ENCODE measurements around the gene COL18A1.

The COL18A1 gene

DNA sequence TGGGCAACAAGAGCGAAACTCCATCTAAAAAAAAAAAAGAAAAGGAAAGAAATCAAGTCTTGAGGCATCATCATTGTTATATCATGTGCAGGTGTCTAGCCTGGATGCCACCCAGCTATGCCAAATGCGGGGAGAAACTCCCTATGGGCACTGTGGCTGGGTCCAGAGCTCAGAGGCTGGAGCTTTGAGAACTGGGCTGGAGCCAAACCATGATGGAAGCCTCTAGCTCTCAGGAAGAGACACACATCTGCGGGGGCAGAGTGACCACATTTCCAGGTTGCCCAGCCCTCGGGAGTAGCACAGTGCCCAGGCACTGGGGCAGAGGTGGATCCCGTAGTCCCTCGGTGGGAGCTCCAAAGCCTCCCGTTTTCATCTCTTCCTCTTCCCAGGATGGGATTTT lies 58.9 kb downstream of the COL18A1 start:
- H3K4me1 ChIP-seq (ENCODE audit: low read length) = no peaks in the 10 kb centered on the region
- H3K27me3 ChIP-seq (ENCODE audit: low read depth, low read length) = no peaks in the 10 kb centered on the region
- H3K4me2 ChIP-seq (ENCODE audit: low read length) = no peak overlapping the region
- no peak overlapping the region for H2AFZ ChIP-seq (ENCODE audit: low read depth, low read length)
- H3K4me3 ChIP-seq (ENCODE audit: low read length) = no peak overlapping the region
- H3K9me3 ChIP-seq (ENCODE audit: insufficient read depth, low read length) = no peaks in the 10 kb centered on the region
- no peak overlapping the region for H3K9ac ChIP-seq (ENCODE audit: low read length)
- H3K36me3 ChIP-seq (replicated peaks; ENCODE audit: low read depth, low read length) = no peaks in the 10 kb centered on the region
- H3K79me2 ChIP-seq (ENCODE audit: low read length) = no peaks in the 10 kb centered on the region
- no peak overlapping the region for H3K27ac ChIP-seq (ENCODE audit: low read length)
- TF ChIP-seq EZH2phosphoT487 (IDR thresholded peaks at IDR 0.05; ENCODE audit: low read depth) = no peak
- TF ChIP-seq, protein P1, sequence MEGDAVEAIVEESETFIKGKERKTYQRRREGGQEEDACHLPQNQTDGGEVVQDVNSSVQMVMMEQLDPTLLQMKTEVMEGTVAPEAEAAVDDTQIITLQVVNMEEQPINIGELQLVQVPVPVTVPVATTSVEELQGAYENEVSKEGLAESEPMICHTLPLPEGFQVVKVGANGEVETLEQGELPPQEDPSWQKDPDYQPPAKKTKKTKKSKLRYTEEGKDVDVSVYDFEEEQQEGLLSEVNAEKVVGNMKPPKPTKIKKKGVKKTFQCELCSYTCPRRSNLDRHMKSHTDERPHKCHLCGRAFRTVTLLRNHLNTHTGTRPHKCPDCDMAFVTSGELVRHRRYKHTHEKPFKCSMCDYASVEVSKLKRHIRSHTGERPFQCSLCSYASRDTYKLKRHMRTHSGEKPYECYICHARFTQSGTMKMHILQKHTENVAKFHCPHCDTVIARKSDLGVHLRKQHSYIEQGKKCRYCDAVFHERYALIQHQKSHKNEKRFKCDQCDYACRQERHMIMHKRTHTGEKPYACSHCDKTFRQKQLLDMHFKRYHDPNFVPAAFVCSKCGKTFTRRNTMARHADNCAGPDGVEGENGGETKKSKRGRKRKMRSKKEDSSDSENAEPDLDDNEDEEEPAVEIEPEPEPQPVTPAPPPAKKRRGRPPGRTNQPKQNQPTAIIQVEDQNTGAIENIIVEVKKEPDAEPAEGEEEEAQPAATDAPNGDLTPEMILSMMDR (IDR thresholded peaks at IDR 0.05; ENCODE audit: low read depth, low read length) = no peak
- H4K20me1 ChIP-seq (ENCODE audit: insufficient read depth, low read length) = no peaks in the 10 kb centered on the region

DNA sequence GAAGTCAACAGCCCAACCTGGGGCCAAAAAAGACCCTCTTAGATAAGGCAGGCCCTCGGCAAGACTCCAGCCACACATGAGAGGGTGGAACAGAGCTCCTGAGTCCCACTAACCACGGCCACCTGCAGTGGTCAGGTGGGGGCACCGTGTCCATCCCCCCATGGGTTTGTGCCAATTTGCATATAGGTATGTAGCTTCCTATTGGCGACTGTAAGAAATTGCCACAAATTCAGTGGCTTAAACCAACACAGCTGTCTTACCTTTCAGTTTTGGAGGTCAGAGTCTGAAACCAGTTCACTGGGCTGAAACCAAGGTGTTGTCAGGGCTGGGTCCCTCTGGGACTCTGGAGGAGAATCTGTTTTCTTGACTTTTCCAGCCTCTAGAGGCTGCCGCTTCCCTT lies 59.3 kb downstream of the COL18A1 start:
- TF ChIP-seq, protein P1 (IDR thresholded peaks at IDR 0.05; ENCODE audit: low read depth, low read length) = no peak
- TF ChIP-seq EZH2phosphoT487 (IDR thresholded peaks at IDR 0.05; ENCODE audit: low read depth) = no peak
- no peaks in the 10 kb centered on the region for H3K27me3 ChIP-seq (ENCODE audit: low read depth, low read length)
- no peak overlapping the region for H3K9ac ChIP-seq (ENCODE audit: low read length)
- H3K4me1 ChIP-seq (ENCODE audit: low read length) = no peaks in the 10 kb centered on the region
- no peak overlapping the region for H2AFZ ChIP-seq (ENCODE audit: low read depth, low read length)
- no peaks in the 10 kb centered on the region for H3K9me3 ChIP-seq (ENCODE audit: insufficient read depth, low read length)
- H3K79me2 ChIP-seq (ENCODE audit: low read length) = no peaks in the 10 kb centered on the region
- H3K4me2 ChIP-seq (ENCODE audit: low read length) = no peak overlapping the region
- no peak overlapping the region for H3K4me3 ChIP-seq (ENCODE audit: low read length)
- H4K20me1 ChIP-seq (ENCODE audit: insufficient read depth, low read length) = no peaks in the 10 kb centered on the region
- no peaks in the 10 kb centered on the region for H3K36me3 ChIP-seq (replicated peaks; ENCODE audit: low read depth, low read length)
- no peak overlapping the region for H3K27ac ChIP-seq (ENCODE audit: low read length)

DNA sequence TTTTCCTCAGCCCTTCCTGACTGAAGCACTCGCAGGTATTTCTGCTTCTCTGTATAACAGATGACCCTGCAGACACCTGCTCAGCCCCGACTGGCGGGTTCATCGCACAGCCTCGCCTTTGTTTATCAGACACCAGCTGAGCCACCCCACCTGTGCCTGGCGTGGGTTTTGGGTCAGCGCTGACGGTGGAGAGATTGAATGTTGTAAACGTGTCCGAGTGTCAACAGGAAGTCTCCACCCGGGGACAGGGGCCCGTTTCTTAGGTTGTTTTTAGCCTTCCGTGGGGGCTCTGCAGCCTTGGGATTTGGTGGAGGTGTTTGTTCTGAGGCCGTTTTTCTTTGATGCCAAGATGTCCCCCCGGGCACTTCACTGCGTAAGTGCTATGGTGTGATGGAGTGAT lies 60.1 kb downstream of the COL18A1 start:
- H3K4me1 ChIP-seq (ENCODE audit: low read length) = no peaks in the 10 kb centered on the region
- H3K27ac ChIP-seq (ENCODE audit: low read length) = no peak overlapping the region
- no peaks in the 10 kb centered on the region for H3K79me2 ChIP-seq (ENCODE audit: low read length)
- TF ChIP-seq, protein P1 (IDR thresholded peaks at IDR 0.05; ENCODE audit: low read depth, low read length) = no peak
- TF ChIP-seq EZH2phosphoT487 (IDR thresholded peaks at IDR 0.05; ENCODE audit: low read depth) = no peak
- H3K36me3 ChIP-seq (replicated peaks; ENCODE audit: low read depth, low read length) = no peaks in the 10 kb centered on the region
- no peaks in the 10 kb centered on the region for H3K9me3 ChIP-seq (ENCODE audit: insufficient read depth, low read length)
- no peak overlapping the region for H3K4me2 ChIP-seq (ENCODE audit: low read length)
- H3K27me3 ChIP-seq (ENCODE audit: low read depth, low read length) = no peaks in the 10 kb centered on the region
- no peak overlapping the region for H3K4me3 ChIP-seq (ENCODE audit: low read length)
- no peak overlapping the region for H3K9ac ChIP-seq (ENCODE audit: low read length)
- H4K20me1 ChIP-seq (ENCODE audit: insufficient read depth, low read length) = no peaks in the 10 kb centered on the region
- H2AFZ ChIP-seq (ENCODE audit: low read depth, low read length) = no peak overlapping the region

DNA sequence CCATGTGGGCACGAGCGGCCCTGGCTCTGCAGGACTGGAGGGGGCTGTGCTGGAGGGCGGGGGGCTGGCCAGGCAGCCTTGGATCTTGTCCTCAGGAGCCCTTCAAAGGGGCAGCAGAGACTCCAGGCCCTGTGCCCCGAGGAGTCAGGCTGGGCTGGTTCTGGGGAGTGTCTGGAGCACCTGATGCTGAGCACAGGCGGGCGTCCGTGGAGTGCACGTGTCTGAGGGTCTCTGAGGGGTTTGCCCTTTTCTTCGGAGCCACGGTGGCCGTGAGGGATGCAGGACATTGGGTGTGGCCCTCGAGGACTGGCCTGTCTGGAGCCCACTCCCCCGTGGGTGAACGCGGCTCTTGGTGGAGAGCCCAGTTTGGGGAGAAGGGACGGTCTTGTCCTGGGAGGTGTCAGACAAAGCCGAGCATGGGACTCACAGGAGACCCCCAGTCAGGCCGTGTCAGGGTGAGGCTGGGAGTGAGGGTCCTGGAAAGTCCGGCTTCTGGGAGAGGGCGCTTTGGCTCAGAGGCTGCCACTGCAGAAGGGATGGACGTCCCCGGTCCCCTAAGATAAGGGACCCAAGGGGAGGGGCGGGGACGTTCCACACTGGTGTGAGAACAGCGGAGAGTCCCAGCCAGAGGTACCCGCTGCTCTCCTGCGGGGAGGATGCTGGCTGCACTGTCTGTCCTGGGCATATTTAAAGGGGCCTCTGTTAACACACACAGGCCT lies 60.8 kb downstream of the COL18A1 start:
- Histone ChIP-seq H3K79me2 (ENCODE audit: low read length) (no peaks in the 10 kb centered on the region), H3K36me3 (replicated peaks; ENCODE audit: low read depth, low read length) (no peaks in the 10 kb centered on the region), H2AFZ (ENCODE audit: low read depth, low read length) (no peak overlapping the region), H3K4me1 (ENCODE audit: low read length) (no peaks in the 10 kb centered on the region), H3K4me3 (ENCODE audit: low read length) (no peak overlapping the region), H3K9me3 (ENCODE audit: insufficient read depth, low read length) (no peaks in the 10 kb centered on the region), H3K27me3 (ENCODE audit: low read depth, low read length) (no peaks in the 10 kb centered on the region), H3K27ac (ENCODE audit: low read length) (no peak overlapping the region), H4K20me1 (ENCODE audit: insufficient read depth, low read length) (no peaks in the 10 kb centered on the region), H3K4me2 (ENCODE audit: low read length) (no peak overlapping the region), H3K9ac (ENCODE audit: low read length) (no peak overlapping the region)
- TF ChIP-seq EZH2phosphoT487 (IDR thresholded peaks at IDR 0.05; ENCODE audit: low read depth) = no peak
- TF ChIP-seq, protein P1 (IDR thresholded peaks at IDR 0.05; ENCODE audit: low read depth, low read length) = no peak

All from OCI-LY3 (cell line).